Endodermal cell (in vitro differentiated cells): ENCODE data around the gene SH3PXD2A. TPM values are rescaled to one million over a fixed set of nuclear protein-coding genes. Genes with fewer than 3 reads are reported as not detected.

ENCODE experiments used
- DNase-seq: peaks from one replicate; pipeline ENCODE4 v3.0.0-alpha.2; 2017
- H3K27ac ChIP-seq: 2 replicates; pipeline ENCODE4 v1.5.1; 2013; ENCODE audit warnings: mild to moderate bottlenecking, low read depth, low read length, moderate library complexity
- H3K27me3 ChIP-seq: 2 replicates; pipeline ENCODE4 v1.6.1; 2013; ENCODE audit warnings: mild to moderate bottlenecking, low read length, moderate library complexity; ENCODE audit not compliant: insufficient read depth, control insufficient read depth, poor library complexity, severe bottlenecking
- H3K36me3 ChIP-seq: 2 replicates; pipeline ENCODE4 v1.7.0; 2013; ENCODE audit warnings: mild to moderate bottlenecking, low read length, moderate library complexity; ENCODE audit not compliant: control insufficient read depth, insufficient read depth
- H3K4me1 ChIP-seq: one replicate; pipeline ENCODE4 v1.7.0; 2013; ENCODE audit warnings: low read length; ENCODE audit not compliant: control insufficient read depth, insufficient read depth
- H3K4me3 ChIP-seq: 2 replicates; pipeline ENCODE4 v1.5.1; 2013; ENCODE audit warnings: mild to moderate bottlenecking, low read length, moderate library complexity
- H3K9ac ChIP-seq: 2 replicates; pipeline ENCODE4 v1.6.1; 2013; ENCODE audit warnings: mild to moderate bottlenecking, low read length, moderate library complexity; ENCODE audit not compliant: poor library complexity, severe bottlenecking; ENCODE audit errors: extremely low read depth
- H3K9me3 ChIP-seq: 2 replicates; pipeline ENCODE4 v1.6.1; 2013; ENCODE audit warnings: mild to moderate bottlenecking, low read length, moderate library complexity; ENCODE audit not compliant: control insufficient read depth
- H3K27ac Mint-ChIP-seq: 2 replicates; pipeline ENCODE4 v1.8.0; 2020; ENCODE audit warnings: mixed read lengths
- H3K27me3 Mint-ChIP-seq: 2 replicates; pipeline ENCODE4 v1.8.0; 2021; ENCODE audit warnings: mild to moderate bottlenecking, mixed read lengths; ENCODE audit not compliant: insufficient read depth
- H3K36me3 Mint-ChIP-seq: 2 replicates; pipeline ENCODE4 v1.8.0; 2020; ENCODE audit warnings: low read depth, mixed read lengths
- H3K4me1 Mint-ChIP-seq: 2 replicates; pipeline ENCODE4 v1.8.0; 2020; ENCODE audit warnings: mixed read lengths
- H3K4me3 Mint-ChIP-seq: 2 replicates; pipeline ENCODE4 v1.8.0; 2020; ENCODE audit warnings: mild to moderate bottlenecking, moderate library complexity, mixed read lengths
- H3K9me3 Mint-ChIP-seq: 2 replicates; pipeline ENCODE4 v1.8.0; 2020; ENCODE audit warnings: mild to moderate bottlenecking, mixed read lengths
- CTCF ChIP-seq: fragments of 200-600 bp; sonication (generic); conservative IDR thresholded peaks from 2 replicates; pipeline ENCODE4 v1.5.0; 2021; ENCODE audit warnings: antibody characterized with exemption, mild to moderate bottlenecking
- WGBS, 2 experiments: methylation state at CpG; one replicate each; pipeline versions ENCODE4 v1.1.5 to v1.1.7; 2013; ENCODE audit warnings: missing lambda C conversion rate in 2 of 2, mixed read lengths in 1 of 2; ENCODE audit not compliant: insufficient coverage in 1 of 2, insufficient read length in 1 of 2; 5-methylcytosine and 5-hydroxymethylcytosine counted together
- total RNA-seq, 2 donors: library from RNA; stranded (reverse); fragmentation: NEBNext Ultra II Directional in 1 of 2; extraction: Animal tissue kit (Norgen Biotek cat#: 25700) in 1 of 2; gene quantifications; 2 replicates in 1 of 2; 3 replicates in 1 of 2; pipeline ENCODE4 v1.2.1, GENCODE V29; 2021

The SH3PXD2A gene
- total RNA-seq, 2 donors from 2014 or later: 15.7 to 22.6 TPM

- no peak for TF ChIP-seq CTCF
- DNase-seq: no peak
- H3K9ac ChIP-seq: no peak overlapping the region
- Mint-ChIP-seq H3K4me1 (no peaks in the 10 kb centered on the region), H3K27me3 (peaks cover 8% of the 10 kb centered on the region), H3K9me3 (no peaks in the 10 kb centered on the region), H3K4me3 (no peak overlapping the region), H3K36me3 (no peaks in the 10 kb centered on the region), H3K27ac (no peak overlapping the region)
- no peaks in the 10 kb centered on the region for H3K4me1 ChIP-seq
- WGBS, 2 experiments: 75 to 86% methylated on average over 5 of the region's 5 CpGs
- H3K36me3 ChIP-seq: no peaks in the 10 kb centered on the region
- no peak overlapping the region for H3K27ac ChIP-seq
- no peaks in the 10 kb centered on the region for H3K9me3 ChIP-seq
- H3K27me3 ChIP-seq: no peaks in the 10 kb centered on the region
- H3K4me3 ChIP-seq: no peak overlapping the region
Observed at GRCh38 chr10:103569896-103570295, 285.5 kb downstream of the SH3PXD2A start.

DNA sequence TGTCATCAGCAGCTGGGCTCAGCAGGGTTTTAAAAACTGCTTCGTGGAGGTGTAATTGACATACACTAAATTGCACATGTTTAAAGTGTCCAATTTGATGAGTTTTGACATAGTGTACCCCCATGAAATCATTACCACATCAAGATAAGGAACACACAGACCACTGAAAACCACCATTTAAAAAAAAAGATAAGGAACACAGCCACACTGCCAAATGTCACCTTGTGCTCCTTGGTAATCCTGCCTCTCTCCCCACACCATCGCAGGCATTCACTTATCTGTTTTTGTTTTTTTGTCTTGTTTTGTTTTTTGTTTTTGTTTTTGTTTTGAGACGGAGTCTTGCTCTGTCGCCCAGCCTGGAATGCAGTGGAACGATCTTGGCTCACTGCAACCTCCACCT is 286.9 kb downstream of the SH3PXD2A start:
- WGBS, 2 experiments: 93 to 94% methylated on average over 4 of the region's 5 CpGs
- H3K36me3 ChIP-seq: no peaks in the 10 kb centered on the region
- TF ChIP-seq CTCF: no peak
- no peaks in the 10 kb centered on the region for H3K9me3 Mint-ChIP-seq
- H3K4me1 Mint-ChIP-seq: no peaks in the 10 kb centered on the region
- peaks cover 8% of the 10 kb centered on the region for H3K27me3 Mint-ChIP-seq
- no peaks in the 10 kb centered on the region for H3K9me3 ChIP-seq
- no peak overlapping the region for H3K27ac Mint-ChIP-seq
- no peak overlapping the region for H3K4me3 ChIP-seq
- no peaks in the 10 kb centered on the region for H3K4me1 ChIP-seq
- H3K4me3 Mint-ChIP-seq: no peak overlapping the region
- H3K27me3 ChIP-seq: no peaks in the 10 kb centered on the region
- H3K27ac ChIP-seq: no peak overlapping the region
- no peaks in the 10 kb centered on the region for H3K36me3 Mint-ChIP-seq
- DNase-seq: no peak
- no peak overlapping the region for H3K9ac ChIP-seq

DNA sequence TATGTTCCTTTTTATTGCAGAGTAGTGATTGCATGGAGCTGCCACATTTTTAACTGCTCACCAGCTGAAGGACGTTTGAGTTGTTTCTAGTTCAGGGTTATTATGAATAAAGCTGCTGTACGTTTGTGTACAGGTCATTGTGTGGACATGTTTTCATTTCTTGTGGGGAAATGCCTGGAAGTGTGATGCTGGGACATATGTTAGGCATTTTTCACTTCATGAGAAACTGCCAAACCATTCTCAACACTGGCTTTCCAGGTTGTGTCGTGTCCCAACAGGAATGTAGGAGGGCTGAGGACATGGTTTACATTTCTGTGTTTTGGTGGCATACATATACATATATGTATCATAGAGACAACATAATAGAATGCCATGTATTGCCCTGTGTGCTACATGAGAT is 288.8 kb downstream of the SH3PXD2A start:
- Mint-ChIP-seq H3K27ac (no peak overlapping the region), H3K4me1 (no peaks in the 10 kb centered on the region), H3K36me3 (no peaks in the 10 kb centered on the region), H3K9me3 (no peaks in the 10 kb centered on the region), H3K27me3 (peaks cover 3% of the 10 kb centered on the region), H3K4me3 (no peak overlapping the region)
- Histone ChIP-seq H3K4me1 (no peaks in the 10 kb centered on the region), H3K9ac (no peak overlapping the region), H3K27ac (no peak overlapping the region), H3K9me3 (no peaks in the 10 kb centered on the region), H3K4me3 (no peak overlapping the region), H3K36me3 (no peaks in the 10 kb centered on the region), H3K27me3 (no peaks in the 10 kb centered on the region)
- WGBS, 2 experiments: 70 to 77% methylated on average over 2 of the region's 3 CpGs
- no peak for DNase-seq
- no peak for TF ChIP-seq CTCF
